Prostate gland (tissue), 2 donors: ENCODE measurements around the gene ARMH3.

Experiments
- CTCF ChIP-seq, 4 experiments: fragments of 200-600 bp in 2 of 4; fragments of 450-650 bp in 2 of 4; sonication (generic) in 2 of 4; IDR thresholded peaks; 1 replicate in 3 of 4; 2 replicates in 1 of 4; pipeline ENCODE4 v1.5.1; 2016 to 2019; ENCODE audit warnings: antibody characterized with exemption in 4 of 4, mild to moderate bottlenecking in 2 of 4, moderate library complexity in 2 of 4
- POLR2A ChIP-seq: fragments of 450-650 bp; IDR thresholded peaks from one replicate; pipeline ENCODE4 v1.6.1; 2016; ENCODE audit warnings: antibody characterized with exemption, mild to moderate bottlenecking
- POLR2AphosphoS5 ChIP-seq: sonication (generic); formaldehyde crosslinking; IDR thresholded peaks from one replicate; pipeline ENCODE4 v1.6.1; 2017; ENCODE audit warnings: antibody characterized with exemption

GRCh38 chr10:101829561-101830315 lies 226.2 kb downstream of the ARMH3 start:
- no peak for TF ChIP-seq CTCF (IDR thresholded peaks at IDR 0.05)
- no peak for TF ChIP-seq POLR2AphosphoS5
- no peak for TF ChIP-seq POLR2A
